Umbilical cord (tissue), 2 donors: ENCODE results near the gene GPC6. TPM values are rescaled to one million over a fixed set of nuclear protein-coding genes. Genes with fewer than 3 reads are reported as not detected.

ENCODE experiments used
- DNase-seq: peaks from one replicate; pipeline ENCODE4 v3.0.0-alpha.2; 2015; ENCODE audit warnings: low spot score
- total RNA-seq: library from RNA; depleted of rRNA; stranded (reverse); fragments of >200 nt; gene quantifications from one replicate; pipeline ENCODE4 v1.2.3, GENCODE V29; 2014; ENCODE audit warnings: low replicate concordance; ENCODE audit not compliant: insufficient read depth

GPC6 gene
- total RNA-seq, 1 donor from 2014 or later = 37.6 TPM

GRCh38 chr13:94319501-94319900, 1092.9 kb downstream of the GPC6 start:
- no peak for DNase-seq

- DNase-seq = no peak
Measured at GRCh38 chr13:94322925-94323763, 1096.5 kb downstream of the GPC6 start.

GRCh38 chr13:94323764-94324758, 1097.5 kb downstream of the GPC6 start:
- DNase-seq = no peak

DNA sequence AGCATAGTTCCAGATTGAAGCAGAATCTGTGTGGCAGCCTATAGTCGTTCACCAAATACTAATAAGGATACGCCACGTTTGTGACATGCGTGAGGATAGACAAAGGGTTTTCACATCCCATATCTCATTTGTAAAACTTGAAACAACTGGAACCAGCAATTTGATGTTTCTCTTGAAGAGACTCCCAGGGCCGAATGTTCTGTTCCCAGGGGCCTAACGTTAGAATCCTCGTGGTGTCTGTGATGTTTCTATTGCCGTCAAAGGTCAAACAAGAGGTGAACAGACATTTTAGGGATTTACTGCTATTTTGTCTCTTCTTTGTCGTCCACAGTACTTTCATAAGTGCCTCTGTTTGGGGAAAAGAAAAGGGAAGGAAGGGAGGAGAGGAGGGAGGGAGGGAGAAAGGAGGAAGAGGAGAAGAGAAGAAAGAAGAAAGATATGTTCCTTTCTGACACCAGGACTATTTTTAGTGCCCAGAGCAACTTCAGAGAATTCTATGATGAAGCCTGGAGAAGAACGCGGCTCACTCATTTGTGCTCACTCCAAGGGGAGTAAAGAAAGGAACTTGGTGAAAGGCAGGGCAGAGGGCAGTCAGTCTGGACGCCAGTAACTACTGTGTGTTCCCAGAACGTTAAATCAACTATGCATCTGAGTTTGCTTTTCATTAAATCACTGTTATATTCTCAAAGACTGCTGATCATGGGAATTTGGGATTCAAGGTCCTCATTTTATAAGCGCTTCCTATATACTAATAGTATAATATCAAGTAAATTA, 1098.3 kb downstream of the GPC6 start:
- peak; percentile 87 for DNase-seq

DNA sequence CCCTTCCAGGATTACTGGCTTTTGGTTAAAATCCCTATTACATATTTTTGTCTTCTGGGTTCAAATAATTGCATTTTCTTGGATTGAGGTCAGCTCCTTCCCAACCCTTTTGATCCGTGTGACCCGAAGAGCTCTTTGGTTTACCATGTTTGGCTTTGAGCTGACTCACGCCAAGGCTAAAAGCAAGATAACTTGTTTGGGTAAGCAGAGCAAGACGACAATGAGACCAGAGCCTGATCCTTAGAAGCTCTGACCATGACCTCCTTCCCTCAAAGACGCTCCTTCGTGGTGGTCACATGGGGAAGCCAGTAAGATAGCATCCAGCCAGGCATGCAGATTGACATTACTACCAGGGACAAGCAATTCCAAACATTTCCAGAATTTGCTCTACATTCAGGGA, 1099.0 kb downstream of the GPC6 start:
- DNase-seq = peak; percentile 97

GRCh38 chr13:94327318-94327717, 1100.7 kb downstream of the GPC6 start:
- DNase-seq = no peak

- DNase-seq = no peak
Measured at GRCh38 chr13:94328381-94329041, 1101.9 kb downstream of the GPC6 start.

GRCh38 chr13:94329277-94329676, 1102.7 kb downstream of the GPC6 start:
- DNase-seq = no peak

DNA sequence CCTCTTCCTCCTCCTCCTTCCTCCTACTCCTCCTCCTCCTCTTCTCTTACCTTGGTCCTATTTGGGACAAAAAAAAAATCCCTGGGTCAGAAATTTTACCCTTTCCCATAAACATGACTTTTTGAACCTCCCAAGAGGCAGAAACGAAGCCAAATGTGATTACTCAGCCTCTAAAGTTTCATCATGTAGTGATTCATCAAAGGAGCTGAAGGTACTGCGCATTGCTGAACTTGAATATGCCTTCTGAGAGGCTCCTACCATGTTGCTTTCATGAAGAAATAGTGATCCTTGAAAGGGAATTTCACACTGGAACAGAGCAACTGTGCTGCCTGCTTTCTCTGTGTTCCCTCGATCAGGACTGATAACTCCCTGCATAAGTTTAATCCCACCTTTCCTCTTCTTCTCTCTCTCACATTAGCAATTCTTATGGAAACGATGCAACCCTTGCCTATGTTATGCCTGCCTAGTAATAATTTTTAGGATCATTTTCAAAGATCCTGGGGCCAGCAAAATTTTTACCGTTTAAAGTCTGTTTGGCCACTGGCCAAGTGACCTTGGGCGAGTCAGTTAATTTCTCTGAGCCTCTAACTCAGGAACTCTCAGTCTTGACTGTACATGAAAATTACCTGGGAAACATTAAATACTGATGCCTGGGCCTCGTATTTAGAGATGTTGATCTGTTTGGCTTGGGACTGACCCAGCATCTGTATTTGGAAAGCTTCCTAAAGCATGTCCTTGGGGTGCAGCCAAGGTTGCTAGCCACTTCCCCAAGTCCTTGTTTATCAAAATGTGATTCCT, 1103.3 kb downstream of the GPC6 start:
- DNase-seq = peak; percentile 89

DNA sequence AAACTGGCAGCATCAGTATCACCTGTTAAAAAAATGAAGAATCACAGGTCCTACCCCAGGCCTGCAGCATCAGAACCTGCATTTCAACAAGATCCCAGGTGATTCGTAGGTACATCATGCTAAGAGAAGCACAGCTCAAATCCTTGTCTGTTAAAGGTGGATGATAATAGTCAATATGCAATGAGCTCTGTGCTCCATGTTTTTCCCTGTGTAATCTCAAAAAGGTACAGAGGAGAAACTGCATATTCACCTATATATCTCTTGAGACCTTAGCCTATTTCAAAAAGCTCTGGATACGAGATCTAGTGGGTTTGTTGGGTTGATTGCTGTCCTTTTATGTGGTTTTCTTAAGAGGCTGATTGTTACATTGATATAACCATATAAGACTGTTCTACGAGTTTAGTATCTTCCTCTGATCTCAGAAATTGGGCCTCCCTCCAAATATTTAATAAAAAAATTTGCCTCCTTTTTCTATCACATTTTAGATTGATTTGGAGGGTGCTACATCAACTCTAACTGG, 1104.0 kb downstream of the GPC6 start:
- no peak for DNase-seq

DNA sequence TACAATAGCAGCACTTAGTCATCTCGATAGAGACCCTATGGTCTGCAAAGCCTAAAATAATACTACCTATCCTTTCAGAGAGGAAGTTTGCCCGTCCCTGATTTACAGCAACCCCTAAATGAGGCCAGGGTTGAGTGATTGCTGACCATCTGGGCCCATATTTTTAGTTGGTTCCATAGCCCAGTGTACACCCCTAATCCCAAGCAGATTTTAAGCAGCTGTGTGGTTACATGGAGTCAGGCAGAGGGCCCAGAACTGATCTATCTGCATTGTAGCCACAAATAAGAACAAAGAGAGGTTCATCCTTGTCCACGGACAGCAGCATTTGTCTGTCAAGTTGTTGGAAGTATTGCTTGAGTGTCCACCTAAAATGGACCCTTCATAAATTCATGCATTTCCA, 1104.7 kb downstream of the GPC6 start:
- no peak for DNase-seq

GRCh38 chr13:94332359-94333096, 1105.9 kb downstream of the GPC6 start:
- DNase-seq = peak; percentile 90

- peak; percentile 93 for DNase-seq
Measured at GRCh38 chr13:94333131-94333820, 1106.7 kb downstream of the GPC6 start.

- peak; percentile 89 for DNase-seq
Measured at GRCh38 chr13:94335761-94336526, 1109.3 kb downstream of the GPC6 start.

DNA sequence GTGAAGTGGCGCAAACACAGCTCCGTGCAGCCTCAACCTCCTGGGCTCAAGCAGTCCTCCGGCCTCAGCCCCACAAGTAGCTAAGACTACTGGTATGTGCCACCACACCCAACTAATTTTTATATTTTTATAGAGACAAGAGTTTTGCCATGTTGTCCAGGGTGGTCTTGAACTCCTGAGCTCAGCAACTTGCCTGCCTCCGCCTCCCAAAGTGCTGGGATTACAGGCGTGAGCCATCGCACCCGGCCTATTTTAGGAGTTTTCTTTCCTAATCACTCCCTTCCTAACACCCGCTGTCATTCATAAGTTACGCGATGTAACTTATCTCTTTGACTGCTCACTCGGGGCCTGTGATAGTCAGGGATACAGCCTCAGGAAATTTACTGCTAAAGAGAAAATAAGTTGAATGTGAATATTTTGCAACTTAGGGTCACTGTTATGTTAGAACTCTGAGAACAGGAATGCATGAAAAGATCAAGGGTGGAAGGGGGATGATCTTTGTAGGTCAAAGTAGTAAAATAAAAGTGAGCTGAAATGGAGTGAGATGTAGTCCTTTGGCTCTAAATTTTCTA, 1112.6 kb downstream of the GPC6 start:
- peak; percentile 84 for DNase-seq

- peak; percentile 77 for DNase-seq
Measured at GRCh38 chr13:94342436-94343242, 1116.0 kb downstream of the GPC6 start.

GRCh38 chr13:94343243-94343585, 1116.6 kb downstream of the GPC6 start:
- DNase-seq = peak; percentile 91
